Smooth muscle cell (in vitro differentiated cells): ENCODE results near the gene CNNM2. TPM values are rescaled to one million over a fixed set of nuclear protein-coding genes. Genes with fewer than 3 reads are reported as not detected.

ENCODE experiments used
- DNase-seq: peaks from one replicate; lab custom pipeline; 2025; ENCODE audit not compliant: unreplicated experiment; lab: John Stamatoyannopoulos, UW
- H2AFZ ChIP-seq: fragments of 200-600 bp; sonication (generic); 2 replicates; pipeline ENCODE4 v1.6.0; 2016; ENCODE audit warnings: antibody characterized with exemption, low read depth, mild to moderate bottlenecking
- H3F3A ChIP-seq: fragments of 200-600 bp; sonication (generic); 2 replicates; pipeline ENCODE4 v1.6.0; 2017; ENCODE audit warnings: antibody characterized with exemption, low read depth
- H3K27ac ChIP-seq: fragments of 200-600 bp; sonication (generic); 2 replicates; pipeline ENCODE4 v1.5.1; 2016; ENCODE audit warnings: low read depth, mild to moderate bottlenecking
- H3K27me3 ChIP-seq: fragments of 200-600 bp; sonication (generic); 2 replicates; pipeline ENCODE4 v1.6.1; 2016; ENCODE audit warnings: low read depth, mild to moderate bottlenecking
- H3K36me3 ChIP-seq: fragments of 200-600 bp; sonication (generic); 2 replicates; pipeline ENCODE4 v1.5.1; 2016; ENCODE audit warnings: low read depth
- H3K4me1 ChIP-seq: fragments of 200-600 bp; sonication (generic); 2 replicates; pipeline ENCODE4 v1.5.1; 2016; ENCODE audit warnings: low read depth
- H3K4me2 ChIP-seq: fragments of 200-600 bp; sonication (generic); 2 replicates; pipeline ENCODE4 v1.6.0; 2016; ENCODE audit warnings: mild to moderate bottlenecking
- H3K4me3 ChIP-seq: fragments of 200-600 bp; sonication (generic); 2 replicates; pipeline ENCODE4 v1.5.1; 2016; ENCODE audit warnings: mild to moderate bottlenecking
- H3K79me2 ChIP-seq: fragments of 200-600 bp; sonication (generic); 2 replicates; pipeline ENCODE4 v1.6.0; 2016; ENCODE audit warnings: low read depth, mild to moderate bottlenecking
- H3K9ac ChIP-seq: fragments of 200-600 bp; sonication (generic); 2 replicates; pipeline ENCODE4 v1.6.0; 2016; ENCODE audit warnings: low read depth
- H3K9me3 ChIP-seq: fragments of 200-600 bp; sonication (generic); replicated peaks from 2 replicates; pipeline ENCODE4 v1.5.1; 2016; ENCODE audit warnings: low read depth
- H4K20me1 ChIP-seq: fragments of 200-600 bp; sonication (generic); 2 replicates; pipeline ENCODE4 v1.6.0; 2016; ENCODE audit warnings: low read depth
- CTCF ChIP-seq: fragments of 200-600 bp; sonication (generic); IDR thresholded peaks from 2 replicates; pipeline ENCODE4 v1.5.1; 2017; ENCODE audit warnings: borderline replicate concordance, mild to moderate bottlenecking, antibody characterized with exemption; ENCODE audit not compliant: insufficient read depth, poor library complexity, severe bottlenecking
- WGBS: methylation state at CpG from one replicate; pipeline ENCODE4 v1.1.7; 2016; ENCODE audit warnings: low lambda C conversion rate; 5-methylcytosine and 5-hydroxymethylcytosine counted together
- polyA plus RNA-seq: library from polyadenylated mRNA; unstranded; fragments of >200 nt; fragmentation: Nextera tagmentation; extraction: Ambion mirVana; gene quantifications from 2 replicates; pipeline ENCODE4 v1.2.1, GENCODE V29; 2016
- total RNA-seq: library from RNA; depleted of rRNA; stranded (reverse); fragments of >200 nt; gene quantifications from 2 replicates; pipeline ENCODE4 v1.2.3, GENCODE V29; 2014

The CNNM2 gene
- total and polyA plus RNA-seq, 2 experiments from 2014 or later = 5.5 to 8.4 TPM

GRCh38 chr10:103072891-103073290, 154.8 kb downstream of the CNNM2 start:
- Histone ChIP-seq H3K4me1 (no peaks in the 10 kb centered on the region), H3K9me3 (no peaks in the 10 kb centered on the region), H3K9ac (no peak overlapping the region), H2AFZ (no peak overlapping the region), H3K4me3 (no peak overlapping the region), H4K20me1 (no peaks in the 10 kb centered on the region), H3K27ac (no peak overlapping the region), H3K36me3 (no peaks in the 10 kb centered on the region), H3K4me2 (no peak overlapping the region), H3F3A (no peaks in the 10 kb centered on the region), H3K79me2 (no peaks in the 10 kb centered on the region), H3K27me3 (no peaks in the 10 kb centered on the region)
- 98% methylated on average over 8 of the region's 8 CpGs for WGBS
- DNase-seq = no peak
- no peak for TF ChIP-seq CTCF

GRCh38 chr10:103077020-103077419, 158.9 kb downstream of the CNNM2 start:
- no peak for DNase-seq
- Histone ChIP-seq H2AFZ (no peak overlapping the region), H3K79me2 (no peaks in the 10 kb centered on the region), H3K4me1 (no peaks in the 10 kb centered on the region), H3K9me3 (no peaks in the 10 kb centered on the region), H3K27ac (no peak overlapping the region), H3K4me3 (no peak overlapping the region), H3K27me3 (no peaks in the 10 kb centered on the region), H3F3A (no peaks in the 10 kb centered on the region), H4K20me1 (no peaks in the 10 kb centered on the region), H3K9ac (no peak overlapping the region), H3K36me3 (no peaks in the 10 kb centered on the region), H3K4me2 (no peak overlapping the region)
- TF ChIP-seq CTCF = no peak
- 94% methylated on average over 21 of the region's 21 CpGs for WGBS

- Histone ChIP-seq H4K20me1 (no peaks in the 10 kb centered on the region), H3K9me3 (no peaks in the 10 kb centered on the region), H3K4me3 (no peak overlapping the region), H3K27ac (no peak overlapping the region), H3K36me3 (no peaks in the 10 kb centered on the region), H3K4me2 (no peak overlapping the region), H3K4me1 (no peaks in the 10 kb centered on the region), H3K9ac (no peak overlapping the region), H2AFZ (no peak overlapping the region), H3K79me2 (no peaks in the 10 kb centered on the region), H3K27me3 (no peaks in the 10 kb centered on the region), H3F3A (no peaks in the 10 kb centered on the region)
- 92% methylated on average over 16 of the region's 16 CpGs for WGBS
- no peak for TF ChIP-seq CTCF
- DNase-seq = no peak
Observed at GRCh38 chr10:103077491-103078308, 159.6 kb downstream of the CNNM2 start.

GRCh38 chr10:103078309-103078615, 160.2 kb downstream of the CNNM2 start:
- Histone ChIP-seq H2AFZ (no peak overlapping the region), H3K9ac (no peak overlapping the region), H3K79me2 (no peaks in the 10 kb centered on the region), H3K4me2 (no peak overlapping the region), H3K27ac (no peak overlapping the region), H3F3A (no peaks in the 10 kb centered on the region), H3K4me1 (no peaks in the 10 kb centered on the region), H4K20me1 (no peaks in the 10 kb centered on the region), H3K4me3 (no peak overlapping the region), H3K9me3 (no peaks in the 10 kb centered on the region), H3K36me3 (no peaks in the 10 kb centered on the region), H3K27me3 (no peaks in the 10 kb centered on the region)
- no peak for TF ChIP-seq CTCF
- 90% methylated on average over 3 of the region's 3 CpGs for WGBS
- no peak for DNase-seq
